A549 (cell line): ENCODE data around the gene KRT16.

Experiments
- CTCF ChIP-seq: fragments of >200 bp; sonication (Bioruptor Twin); formaldehyde crosslinking; IDR thresholded peaks from 3 replicates; pipeline ENCODE4 v1.5.1; 2016
- JUNB ChIP-seq: fragments of >200 bp; sonication (Bioruptor Twin); formaldehyde crosslinking; IDR thresholded peaks from 2 replicates; pipeline ENCODE4 v1.6.1; 2016
- KDM5A ChIP-seq: fragments of 200-600 bp; sonication (generic); IDR thresholded peaks from 2 replicates; pipeline ENCODE4 v1.6.1; 2016; ENCODE audit warnings: antibody characterized with exemption, mild to moderate bottlenecking
- RNF2 ChIP-seq: fragments of 200-600 bp; sonication (generic); IDR thresholded peaks from 2 replicates; pipeline ENCODE4 v1.6.1; 2016; ENCODE audit warnings: low read depth, mild to moderate bottlenecking, antibody characterized with exemption, moderate library complexity, borderline replicate concordance

GRCh38 chr17:41647940-41648410 lies 35.4 kb upstream of the KRT16 start:
- TF ChIP-seq RNF2 (no peak), JUNB (no peak), KDM5A (peak; percentile 53; the same call in 1 of the 2 replicates), CTCF (peak; percentile 99)
